Common myeloid progenitor, CD34-positive (primary cell): ENCODE results near the gene PTF1A. TPM values are rescaled to one million over a fixed set of nuclear protein-coding genes. Genes with fewer than 3 reads are reported as not detected.

Experiments used
- CTCF ChIA-PET: fragments of 350-600 bp; sonication (Branson Sonifier 250); formaldehyde crosslinking; loops from one replicate; lab custom pipeline; 2021; ENCODE audit warnings: antibody characterized with exemption; lab: Charles Lee
- POLR2A ChIA-PET: fragments of 350-600 bp; sonication (Branson Sonifier 250); formaldehyde crosslinking; loops from one replicate; lab custom pipeline; 2021; ENCODE audit warnings: antibody characterized with exemption; lab: Charles Lee
- DNase-seq, 3 donors: peaks; one replicate each; pipeline versions ENCODE4 v3.0.0 to v3.0.0-alpha.2; 2013
- H3K27ac ChIP-seq, 2 experiments: 1 replicate in 1 of 2; 2 replicates in 1 of 2; pipeline ENCODE4 v1.7.0; 2013; ENCODE audit warnings: inconsistent platforms in 2 of 2, low read length in 2 of 2, mild to moderate bottlenecking in 2 of 2, low read depth in 1 of 2, moderate library complexity in 1 of 2; ENCODE audit not compliant: severe bottlenecking in 2 of 2, insufficient read depth in 1 of 2, poor library complexity in 1 of 2
- H3K27me3 ChIP-seq, 5 experiments: replicated peaks in 2 of 5; 1 replicate in 3 of 5; 2 replicates in 2 of 5; pipeline versions ENCODE4 v1.6.1 to v1.7.0; 2013; ENCODE audit warnings: low read length in 4 of 5, mild to moderate bottlenecking in 2 of 5, moderate library complexity in 2 of 5, inconsistent platforms in 1 of 5; ENCODE audit not compliant: insufficient read depth in 5 of 5, control insufficient read depth in 4 of 5
- H3K36me3 ChIP-seq, 4 experiments: 1 replicate in 2 of 4; 2 replicates in 2 of 4; pipeline versions ENCODE4 v1.6.1 to v1.7.0; 2013; ENCODE audit warnings: low read length in 3 of 4, control low read depth in 1 of 4, mild to moderate bottlenecking in 1 of 4; ENCODE audit not compliant: control insufficient read depth in 4 of 4, insufficient read depth in 4 of 4
- H3K4me1 ChIP-seq, 4 experiments: 1 replicate in 3 of 4; 2 replicates in 1 of 4; pipeline versions ENCODE4 v1.6.1 to v1.7.1; 2013; ENCODE audit warnings: low read length in 3 of 4, mild to moderate bottlenecking in 3 of 4, control low read depth in 1 of 4, inconsistent platforms in 1 of 4, moderate library complexity in 1 of 4; ENCODE audit not compliant: control insufficient read depth in 4 of 4, insufficient read depth in 4 of 4; ENCODE audit errors: control extremely low read depth in 1 of 4
- H3K4me3 ChIP-seq, 7 experiments: 1 replicate in 4 of 7; 2 replicates in 3 of 7; pipeline versions ENCODE4 v1.5.1 to v1.7.0; 2013; ENCODE audit warnings: mild to moderate bottlenecking in 7 of 7, low read length in 6 of 7, moderate library complexity in 6 of 7, inconsistent platforms in 2 of 7, low read depth in 2 of 7, control low read depth in 1 of 7; ENCODE audit not compliant: insufficient read depth in 4 of 7, control insufficient read depth in 1 of 7; ENCODE audit errors: extremely low read depth in 1 of 7
- H3K9me3 ChIP-seq, 5 experiments: 1 replicate in 4 of 5; 2 replicates in 1 of 5; pipeline versions ENCODE4 v1.6.1 to v1.7.1; 2013; ENCODE audit warnings: low read length in 4 of 5, mild to moderate bottlenecking in 2 of 5, inconsistent platforms in 1 of 5, low read depth in 1 of 5, moderate library complexity in 1 of 5; ENCODE audit not compliant: control insufficient read depth in 4 of 5, insufficient read depth in 2 of 5; ENCODE audit errors: control extremely low read depth in 1 of 5
- WGBS: methylation state at CpG from one replicate; pipeline ENCODE4 v1.1.5; 2013; ENCODE audit not compliant: insufficient coverage; 5-methylcytosine and 5-hydroxymethylcytosine counted together
- polyA plus RNA-seq: library from polyadenylated mRNA; unstranded; fragments of 120-200 nt; gene quantifications from one replicate; pipeline ENCODE4 v1.2.1, GENCODE V29; 2013

The PTF1A gene
- polyA plus RNA-seq = not detected

- 2% methylated on average over 78 of the region's 107 CpGs for WGBS
- POLR2A ChIA-PET = no interaction called here
- peak within 1 kb of the TSS in 4 of 7 experiments; percentile 23 to 36 (median 28) for H3K4me3 ChIP-seq
Observed at GRCh38 chr10:23191764-23192711, at the start of gene PTF1A. PTF1A (plus strand) TSS chr10:23192312; CDS start chr10:23192531, 219 bp downstream.

GRCh38 chr10:23146258-23146657, 45.9 kb upstream of the PTF1A start:
- ChIA-PET CTCF (interaction anchor here (1.5 kb wide), 1 partner anchor 12 kb away, joined by 4 read pairs; no protein-coding TSS in a partner anchor), POLR2A (no interaction called here)
- peaks cover 0 to 6% (median 2%) of the 10 kb centered on the region in 5 experiments for H3K27me3 ChIP-seq

More at GRCh38 chr10:23191764-23192711, at the start of gene PTF1A:
- Histone ChIP-seq H3K4me1 (peaks cover 0 to 25% (median 13%) of the 10 kb centered on the region in 4 experiments), H3K36me3 (no peaks in the 10 kb centered on the region), H3K27ac (no peak within 1 kb of the TSS), H3K27me3 (peaks cover 17 to 98% (median 53%) of the 10 kb centered on the region in 5 experiments), H3K9me3 (no peaks in the 10 kb centered on the region)
- CTCF ChIA-PET = interaction anchor here (1.7 kb wide), 1 partner anchor 34 kb away, joined by 4 read pairs; no protein-coding TSS in a partner anchor
- DNase-seq = peak in 1 of 3 donors; percentile 13

GRCh38 chr10:23147035-23147434, 45.1 kb upstream of the PTF1A start:
- H3K4me1 ChIP-seq = no peaks in the 10 kb centered on the region
- H3K4me3 ChIP-seq = no peak overlapping the region
- ChIA-PET CTCF (interaction anchor here (1.5 kb wide), 1 partner anchor 11 kb away, joined by 4 read pairs; no protein-coding TSS in a partner anchor), POLR2A (no interaction called here)
- DNase-seq = no peak
- H3K27me3 ChIP-seq = peaks cover 0 to 6% (median 2%) of the 10 kb centered on the region in 5 experiments
- no peaks in the 10 kb centered on the region for H3K36me3 ChIP-seq
- no peaks in the 10 kb centered on the region for H3K9me3 ChIP-seq
- WGBS = 91% methylated on average over 5 of the region's 6 CpGs
- H3K27ac ChIP-seq = no peak overlapping the region

More at GRCh38 chr10:23146258-23146657, 45.9 kb upstream of the PTF1A start:
- DNase-seq = no peak
- 92% methylated on average over 7 of the region's 9 CpGs for WGBS
- Histone ChIP-seq H3K4me1 (no peaks in the 10 kb centered on the region), H3K36me3 (no peaks in the 10 kb centered on the region), H3K9me3 (no peaks in the 10 kb centered on the region), H3K27ac (no peak overlapping the region), H3K4me3 (no peak overlapping the region)

GRCh38 chr10:23148214-23148613, 43.9 kb upstream of the PTF1A start:
- Histone ChIP-seq H3K4me3 (no peak overlapping the region), H3K9me3 (no peaks in the 10 kb centered on the region), H3K36me3 (no peaks in the 10 kb centered on the region), H3K27ac (no peak overlapping the region), H3K27me3 (peaks cover 0 to 6% (median 2%) of the 10 kb centered on the region in 5 experiments), H3K4me1 (no peaks in the 10 kb centered on the region)
- no peak for DNase-seq
- POLR2A ChIA-PET = no interaction called here
- 97% methylated on average over 11 of the region's 19 CpGs for WGBS
- CTCF ChIA-PET = no interaction called here

GRCh38 chr10:23150091-23150490, 42.0 kb upstream of the PTF1A start:
- no peak overlapping the region for H3K27ac ChIP-seq
- 98% methylated on average over 4 of the region's 4 CpGs for WGBS
- no peaks in the 10 kb centered on the region for H3K9me3 ChIP-seq
- H3K27me3 ChIP-seq = peaks cover 0 to 6% (median 4%) of the 10 kb centered on the region in 5 experiments
- H3K4me1 ChIP-seq = no peaks in the 10 kb centered on the region
- ChIA-PET CTCF (no interaction called here), POLR2A (no interaction called here)
- no peak overlapping the region for H3K4me3 ChIP-seq
- no peak for DNase-seq
- no peaks in the 10 kb centered on the region for H3K36me3 ChIP-seq

- no peaks in the 10 kb centered on the region for H3K9me3 ChIP-seq
- H3K27me3 ChIP-seq = peaks cover 0 to 10% (median 6%) of the 10 kb centered on the region in 5 experiments
- CTCF ChIA-PET = no interaction called here
- DNase-seq = no peak
- no peak overlapping the region for H3K27ac ChIP-seq
- 91% methylated on average over 12 of the region's 12 CpGs for WGBS
- no peaks in the 10 kb centered on the region for H3K36me3 ChIP-seq
- H3K4me3 ChIP-seq = no peak overlapping the region
- no peaks in the 10 kb centered on the region for H3K4me1 ChIP-seq
- POLR2A ChIA-PET = no interaction called here
Observed at GRCh38 chr10:23150610-23151009, 41.5 kb upstream of the PTF1A start.

- no peak overlapping the region for H3K4me3 ChIP-seq
- no peak for DNase-seq
- H3K27ac ChIP-seq = no peak overlapping the region
- no peaks in the 10 kb centered on the region for H3K4me1 ChIP-seq
- 93% methylated on average over 7 of the region's 7 CpGs for WGBS
- peaks cover 0 to 12% (median 8%) of the 10 kb centered on the region in 5 experiments for H3K27me3 ChIP-seq
- POLR2A ChIA-PET = no interaction called here
- no peaks in the 10 kb centered on the region for H3K9me3 ChIP-seq
- no peaks in the 10 kb centered on the region for H3K36me3 ChIP-seq
- CTCF ChIA-PET = no interaction called here
Observed at GRCh38 chr10:23151071-23151470, 41.0 kb upstream of the PTF1A start.
